Endothelial cell of umbilical vein (primary cell): ENCODE data around the gene APOBEC3G. TPM values are rescaled to one million over a fixed set of nuclear protein-coding genes. Genes with fewer than 3 reads are reported as not detected.

Experiments
- BruUV-seq: library from RNA; stranded (reverse); fragments of 400-500 nt; replicated peaks from 2 replicates; lab custom pipeline; 2021; lab: Mats Ljungman, UMichigan
- CTCF ChIA-PET: fragments of 300-600, 350-600 bp; sonication (Branson Sonifier 250); formaldehyde crosslinking; loops from one replicate; lab custom pipeline; 2021; ENCODE audit warnings: antibody characterized with exemption, inconsistent platforms; lab: Charles Lee
- POLR2A ChIA-PET: fragments of 300-600, 350-600 bp; sonication (Branson Sonifier 250); formaldehyde crosslinking; loops from one replicate; lab custom pipeline; 2021; ENCODE audit warnings: antibody characterized with exemption, inconsistent platforms; lab: Charles Lee
- DNase-seq: peaks from one replicate; pipeline ENCODE4 v3.0.0-alpha.2; 2011; ENCODE audit warnings: low read depth, low spot score
- FAIRE-seq: peaks from 2 replicates; lab custom pipeline; 2011; peaks lifted over from hg19 to GRCh38; lab: Jason Lieb, UNC
- H2AFZ ChIP-seq: 2 replicates; pipeline ENCODE4 v1.6.0; 2012; ENCODE audit warnings: low read depth, low read length, control low read depth, inconsistent platforms
- H3K27ac ChIP-seq: 2 replicates; pipeline ENCODE4 v1.5.1; 2011; ENCODE audit warnings: low read depth, mild to moderate bottlenecking, control low read depth, low read length, moderate library complexity; ENCODE audit not compliant: insufficient read depth
- H3K27me3 ChIP-seq, 2 experiments: 2 replicates each; pipeline versions ENCODE4 v1.6.0 to v1.6.1; 2011; ENCODE audit warnings: low read length in 2 of 2, mixed read lengths in 1 of 2; ENCODE audit not compliant: control insufficient read depth in 2 of 2, insufficient read depth in 2 of 2
- H3K36me3 ChIP-seq, 2 experiments: 2 replicates in 1 of 2; 3 replicates in 1 of 2; pipeline ENCODE4 v1.5.1; 2011; ENCODE audit warnings: low read length in 2 of 2, mild to moderate bottlenecking in 1 of 2, moderate library complexity in 1 of 2; ENCODE audit not compliant: control insufficient read depth in 2 of 2, insufficient read depth in 2 of 2; ENCODE audit errors: extremely low read depth in 1 of 2
- H3K4me1 ChIP-seq: 3 replicates; pipeline ENCODE4 v1.5.1; 2011; ENCODE audit warnings: mild to moderate bottlenecking, low read length; ENCODE audit not compliant: control insufficient read depth, insufficient read depth; ENCODE audit errors: extremely low read depth
- H3K4me2 ChIP-seq: 2 replicates; pipeline ENCODE4 v1.6.1; 2011; ENCODE audit warnings: low read length, control low read depth, mixed read lengths; ENCODE audit not compliant: insufficient read depth
- H3K4me3 ChIP-seq, 3 experiments: fragments of 200-600 bp in 1 of 3; sonication (generic), shearing (Covaris generic) in 1 of 3; replicated peaks in 1 of 3; 2 replicates each; pipeline ENCODE4 v1.5.1; 2011 to 2016; ENCODE audit warnings: control low read depth in 3 of 3, low read length in 3 of 3, mild to moderate bottlenecking in 2 of 3, inconsistent platforms in 1 of 3, low read depth in 1 of 3, moderate library complexity in 1 of 3; ENCODE audit not compliant: insufficient read depth in 1 of 3
- H3K79me2 ChIP-seq: 2 replicates; pipeline ENCODE4 v1.6.0; 2012; ENCODE audit warnings: low read length, inconsistent platforms; ENCODE audit not compliant: control insufficient read depth, insufficient read depth
- H3K9ac ChIP-seq: replicated peaks from 2 replicates; pipeline ENCODE3; 2011; ENCODE audit warnings: low read length, control low read depth; ENCODE audit not compliant: insufficient read depth; ENCODE audit errors: extremely low read depth
- H3K9me1 ChIP-seq: replicated peaks from 3 replicates; pipeline ENCODE4 v1.6.0; 2011; ENCODE audit warnings: mild to moderate bottlenecking, low read length; ENCODE audit not compliant: control insufficient read depth, insufficient read depth; ENCODE audit errors: extremely low read depth
- H3K9me3 ChIP-seq: replicated peaks from 2 replicates; pipeline ENCODE4 v1.5.1; 2012; ENCODE audit warnings: low read length, inconsistent platforms; ENCODE audit not compliant: control insufficient read depth, insufficient read depth
- H4K20me1 ChIP-seq: replicated peaks from 2 replicates; pipeline ENCODE3; 2011; ENCODE audit warnings: mild to moderate bottlenecking, low read length; ENCODE audit not compliant: control insufficient read depth, insufficient read depth; ENCODE audit errors: extremely low read depth
- CTCF ChIP-seq, 2 donors: IDR thresholded peaks; 1 replicate in 1 of 2; 2 replicates in 1 of 2; pipeline ENCODE4 v1.5.1; 2011; ENCODE audit warnings: low read length in 2 of 2, mild to moderate bottlenecking in 2 of 2, moderate library complexity in 2 of 2, control low read depth in 1 of 2, inconsistent platforms in 1 of 2, low read depth in 1 of 2; ENCODE audit not compliant: insufficient read depth in 1 of 2; ENCODE audit errors: extremely low read depth in 1 of 2
- EZH2 ChIP-seq: IDR thresholded peaks from 2 replicates; pipeline ENCODE4 v1.6.1; 2012; ENCODE audit warnings: borderline replicate concordance, low read depth, mild to moderate bottlenecking, moderate library complexity, low read length, inconsistent platforms; ENCODE audit not compliant: severe bottlenecking
- FOS ChIP-seq: IDR thresholded peaks from 2 replicates; pipeline ENCODE4 v1.6.1; 2011; ENCODE audit warnings: mild to moderate bottlenecking, low read length, moderate library complexity, borderline replicate concordance; ENCODE audit not compliant: insufficient read depth
- GATA2 ChIP-seq: IDR thresholded peaks from 2 replicates; pipeline ENCODE4 v1.7.0; 2011; ENCODE audit warnings: low read depth, mild to moderate bottlenecking, moderate library complexity, mixed read lengths, low read length; ENCODE audit not compliant: insufficient read length, insufficient read depth
- JUN ChIP-seq: IDR thresholded peaks from 2 replicates; pipeline ENCODE4 v1.6.1; 2011; ENCODE audit warnings: borderline replicate concordance, low read depth; ENCODE audit not compliant: insufficient read length, insufficient read depth
- MAX ChIP-seq: IDR thresholded peaks from 2 replicates; pipeline ENCODE4 v1.6.1; 2011; ENCODE audit not compliant: insufficient read depth, insufficient read length
- MYC ChIP-seq: IDR thresholded peaks from one replicate; pipeline ENCODE4 v1.6.1; 2011; ENCODE audit warnings: mild to moderate bottlenecking, low read depth, low read length
- POLR2A ChIP-seq: IDR thresholded peaks from 2 replicates; pipeline ENCODE4 v1.6.1; 2012; ENCODE audit warnings: low read depth, mild to moderate bottlenecking, control low read depth, low read length
- POLR2AphosphoS5 ChIP-seq: IDR thresholded peaks from 2 replicates; pipeline ENCODE4 v1.6.1; 2012; ENCODE audit warnings: low read depth, mild to moderate bottlenecking, control low read depth, low read length, moderate library complexity; ENCODE audit not compliant: insufficient read depth
- dilution Hi-C: fragments of 300-500 bp; cut with MboI; formaldehyde crosslinking; loops from one replicate; pipeline ENCODE4 v1.15.0; 2019; ENCODE audit warnings: low sequenced_read_pairs; ENCODE audit not compliant: extremely low pct_ligation_motif_present
- intact Hi-C: fragments of 100-400 bp; cut with micrococcal nuclease; formaldehyde crosslinking; loops from one replicate; pipeline ENCODE4 v1.10.0; 2022
- polyA plus RNA-seq, 4 experiments: library from polyadenylated mRNA; depleted of rRNA in 3 of 4; stranded (reverse) in 3 of 4; unstranded in 1 of 4; fragments of >200 nt; gene quantifications; 2 replicates each; pipeline versions ENCODE4 v1.2.1 to v1.2.3, GENCODE V29; 2011 to 2012; ENCODE audit warnings: missing spikeins in 1 of 4
- total RNA-seq: library from RNA; stranded (reverse); gene quantifications from 2 replicates; pipeline ENCODE4 v1.2.3, GENCODE V29; 2021

The APOBEC3G gene
- total and polyA plus RNA-seq, 2 donors (not counting 3 experiments of a cell fraction or from before 2014, with no cell fraction given) = 3.6 to 5.1 TPM

- Histone ChIP-seq H2AFZ (no peak overlapping the region), H3K9ac (no peak overlapping the region), H3K4me1 (no peaks in the 10 kb centered on the region), H3K9me1 (no peaks in the 10 kb centered on the region), H3K4me2 (no peak overlapping the region), H3K4me3 (no peak overlapping the region), H3K27me3 (peaks cover 0 to 4% of the 10 kb centered on the region in 2 experiments), H3K27ac (no peak overlapping the region), H4K20me1 (no peaks in the 10 kb centered on the region), H3K36me3 (no peaks in the 10 kb centered on the region), H3K9me3 (no peaks in the 10 kb centered on the region), H3K79me2 (no peaks in the 10 kb centered on the region)
- POLR2A ChIA-PET = no interaction called here
- TF ChIP-seq MAX (no peak), FOS (no peak), POLR2AphosphoS5 (no peak), JUN (no peak), POLR2A (no peak), EZH2 (no peak)
- FAIRE-seq = no peak
- BruUV-seq = no TSS peak
- dilution Hi-C loops = no loop called here
- DNase-seq = no peak
- CTCF ChIA-PET = interaction anchor here (1.2 to 1.6 kb wide), 2 partner anchors 8 to 361 kb away, joined by 4 to 5 read pairs; no protein-coding TSS in a partner anchor
- intact Hi-C loops = no loop called here
These were observed 52.7 kb downstream of the APOBEC3G start for GRCh38 chr22:39129746-39130145.

GRCh38 chr22:39130152-39130704 is 53.2 kb downstream of the APOBEC3G start:
- dilution Hi-C loops = no loop called here
- POLR2A ChIA-PET = no interaction called here
- no peak for DNase-seq
- no peaks in the 10 kb centered on the region for H3K36me3 ChIP-seq
- H3K4me2 ChIP-seq = no peak overlapping the region
- peaks cover 0 to 4% of the 10 kb centered on the region in 2 experiments for H3K27me3 ChIP-seq
- no peak overlapping the region for H3K27ac ChIP-seq
- CTCF ChIA-PET = interaction anchor here (0.7 to 1.6 kb wide), 3 partner anchors 8 to 361 kb away, joined by 3 to 5 read pairs (median 4); no protein-coding TSS in a partner anchor
- no TSS peak for BruUV-seq
- no peaks in the 10 kb centered on the region for H3K79me2 ChIP-seq
- TF ChIP-seq MYC = no peak
- no peak for TF ChIP-seq EZH2
- no peak for TF ChIP-seq POLR2AphosphoS5
- no peak for TF ChIP-seq MAX
- TF ChIP-seq GATA2 = no peak
- no peak for TF ChIP-seq FOS
- TF ChIP-seq CTCF (IDR thresholded peaks at IDR 0.05; ENCODE audit: extremely low read depth in 1 of 2, insufficient read depth in 1 of 2, low read depth in 1 of 2, low read length in 2 of 2) = no peak
- TF ChIP-seq JUN = no peak
- TF ChIP-seq POLR2A = no peak
- FAIRE-seq = no peak
- H3K9me3 ChIP-seq = no peaks in the 10 kb centered on the region
- no peaks in the 10 kb centered on the region for H3K9me1 ChIP-seq
- no peak overlapping the region for H2AFZ ChIP-seq
- H3K4me1 ChIP-seq = no peaks in the 10 kb centered on the region
- no peaks in the 10 kb centered on the region for H4K20me1 ChIP-seq
- no peak overlapping the region for H3K9ac ChIP-seq
- no peak overlapping the region for H3K4me3 ChIP-seq
- intact Hi-C loops = no loop called here
